ENCODE measurements around the gene GGTLC1.
"Not testable (repeated sequence)": the region's sequence is repeated elsewhere in the genome, so short reads cannot be mapped to it uniquely, and the experiment has no call there.

Gene GGTLC1

GRCh38 chr20:23988561-23988960 is at the start of gene GGTLC1:
GGTLC1 (minus strand) TSS chr20:23988779; CDS start chr20:23986611, 2,168 bp downstream.
- no peak for DNase-seq

GRCh38 chr20:24034820-24035219 is 46.2 kb upstream of the GGTLC1 start:
- no peak for DNase-seq

GRCh38 chr20:24033565-24033964 is 45.0 kb upstream of the GGTLC1 start:
- no peak for DNase-seq

GRCh38 chr20:24033151-24033550 is 44.6 kb upstream of the GGTLC1 start:
- no peak for DNase-seq

GRCh38 chr20:24032400-24032898 is 43.9 kb upstream of the GGTLC1 start:
- DNase-seq: no peak

- DNase-seq: no peak
Observed at GRCh38 chr20:24027229-24027628, 38.6 kb upstream of the GGTLC1 start.

GRCh38 chr20:24022621-24023180 is 34.1 kb upstream of the GGTLC1 start:
- DNase-seq: no peak

- DNase-seq: no peak
Observed at GRCh38 chr20:24018796-24019195, 30.2 kb upstream of the GGTLC1 start.

- DNase-seq: no peak
Observed at GRCh38 chr20:24017458-24017755, 28.8 kb upstream of the GGTLC1 start.

- DNase-seq: no peak
Observed at GRCh38 chr20:24016607-24017457, 28.3 kb upstream of the GGTLC1 start.

GRCh38 chr20:24013953-24014352 is 25.4 kb upstream of the GGTLC1 start:
- DNase-seq: no peak

GRCh38 chr20:24011282-24011681 is 22.7 kb upstream of the GGTLC1 start:
- no peak for DNase-seq

GRCh38 chr20:24007758-24008157 is 19.2 kb upstream of the GGTLC1 start:
- DNase-seq: no peak

- no peak for DNase-seq
Observed at GRCh38 chr20:24007073-24007595, 18.6 kb upstream of the GGTLC1 start.

GRCh38 chr20:24006626-24007025 is 18.0 kb upstream of the GGTLC1 start:
- DNase-seq: no peak

- DNase-seq: no peak
Observed at GRCh38 chr20:24004471-24004870, 15.9 kb upstream of the GGTLC1 start.

GRCh38 chr20:24002896-24003295 is 14.3 kb upstream of the GGTLC1 start:
- no peak for DNase-seq

GRCh38 chr20:24001712-24002405 is 13.3 kb upstream of the GGTLC1 start:
- no peak for DNase-seq

GRCh38 chr20:23998844-23999243 is 10.3 kb upstream of the GGTLC1 start:
- no peak for DNase-seq

GRCh38 chr20:23998392-23998791 is 9.8 kb upstream of the GGTLC1 start:
- no peak for DNase-seq

- DNase-seq: peak; percentile 25
Observed at GRCh38 chr20:23995905-23996666, 7.5 kb upstream of the GGTLC1 start.

- DNase-seq: not testable (repeated sequence)
Observed at GRCh38 chr20:23995291-23995690, 6.7 kb upstream of the GGTLC1 start.
